Activated CD4-positive, alpha-beta T cell treated with anti-CD3 and anti-CD28 coated beads, Interleukin-2, amount 10 ng/mL, durations not matched to agents 7 days and 5 days (primary cell): ENCODE results near the gene NOL3. TPM values are rescaled to one million over a fixed set of nuclear protein-coding genes. Genes with fewer than 3 reads are reported as not detected.

ENCODE experiments used
- CTCF ChIA-PET: fragments of 350-600 bp; sonication (Branson Sonifier 250); formaldehyde crosslinking; loops from one replicate; lab custom pipeline; 2021; ENCODE audit warnings: antibody characterized with exemption; lab: Charles Lee
- POLR2A ChIA-PET: fragments of 350-600 bp; sonication (Branson Sonifier 250); formaldehyde crosslinking; loops from one replicate; lab custom pipeline; 2021; ENCODE audit warnings: antibody characterized with exemption; lab: Charles Lee
- DNase-seq: peaks from one replicate; pipeline ENCODE4 v3.0.0-alpha.2; 2020
- H3K27ac Mint-ChIP-seq: one replicate; pipeline ENCODE4 v1.8.0; 2021; ENCODE audit warnings: mild to moderate bottlenecking, moderate library complexity, mixed read lengths
- H3K27me3 Mint-ChIP-seq: one replicate; pipeline ENCODE4 v1.8.0; 2021; ENCODE audit warnings: mixed read lengths
- H3K36me3 Mint-ChIP-seq: one replicate; pipeline ENCODE4 v1.8.0; 2021; ENCODE audit warnings: low read depth, mixed read lengths
- H3K4me1 Mint-ChIP-seq: one replicate; pipeline ENCODE4 v1.8.0; 2021; ENCODE audit warnings: mixed read lengths
- H3K4me3 Mint-ChIP-seq: one replicate; pipeline ENCODE4 v1.8.0; 2021; ENCODE audit warnings: mild to moderate bottlenecking, moderate library complexity, mixed read lengths
- H3K9me3 Mint-ChIP-seq: one replicate; pipeline ENCODE4 v1.8.0; 2021; ENCODE audit warnings: mixed read lengths
- microRNA-seq: library from miRNA; unstranded; fragments of <30 nt; microRNA quantifications from one replicate; pipeline ENCODE4 v1.2.0, GENCODE V29; 2021; ENCODE audit warnings: borderline microRNAs expressed, borderline replicate concordance
- total RNA-seq, 2 experiments: library from RNA; stranded (reverse); gene quantifications; one replicate each; pipeline ENCODE4 v1.2.3, GENCODE V29; 2021

Gene NOL3
- total RNA-seq, 2 experiments from 2014 or later: 8.9 to 13.3 TPM

- ChIA-PET POLR2A (no interaction called here), CTCF (interaction anchor here (1.2 to 1.9 kb wide), 3 partner anchors 8 to 23 kb away, joined by 4 to 10 read pairs (median 7); no protein-coding TSS in a partner anchor)
- no peaks in the 10 kb centered on the region for H3K36me3 Mint-ChIP-seq
- H3K4me1 Mint-ChIP-seq: peaks cover 12% of the 10 kb centered on the region
- no peaks in the 10 kb centered on the region for H3K27me3 Mint-ChIP-seq
- no peaks in the 10 kb centered on the region for H3K9me3 Mint-ChIP-seq
- H3K27ac Mint-ChIP-seq: peak overlapping the region; percentile 43
- no peak for DNase-seq
- H3K4me3 Mint-ChIP-seq: no peak overlapping the region
Measured at GRCh38 chr16:67216612-67217490, 46.5 kb downstream of the NOL3 start.

- ChIA-PET CTCF (interaction anchor here (0.9 to 1.2 kb wide), 3 partner anchors 21 to 279 kb away, joined by 3 to 4 read pairs (median 3); no protein-coding TSS in a partner anchor), POLR2A (no interaction called here)
- H3K27me3 Mint-ChIP-seq: no peaks in the 10 kb centered on the region
- H3K4me1 Mint-ChIP-seq: peaks cover 51% of the 10 kb centered on the region
- peaks cover 8% of the 10 kb centered on the region for H3K36me3 Mint-ChIP-seq
- DNase-seq: no peak
- no peak overlapping the region for H3K4me3 Mint-ChIP-seq
- peak overlapping the region; percentile 66 for H3K27ac Mint-ChIP-seq
- H3K9me3 Mint-ChIP-seq: no peaks in the 10 kb centered on the region
Measured at GRCh38 chr16:67223992-67224391, 53.7 kb downstream of the NOL3 start.

Small RNA genes within 50 kb of the gene (microRNA-seq; reads per million reads assigned to microRNA genes)
- gene MIR328: 37.9 reads per million, percentile 61 among the genes with 10 or more reads in this experiment

Other genes with a start within 250 kb of the NOL3 start
- under 1 TPM; 0.20 to 0.23 TPM for gene RRAD, start 245.0 kb upstream of the NOL3 start, total RNA-seq
- gene CIAO2B, start 236.1 kb upstream of the NOL3 start, total RNA-seq: 100 to 1,000 TPM in 1 of 2 experiments, 10 to 100 TPM in 1; 95.2 to 112 TPM
- 10 to 100 TPM; 31.5 to 34.9 TPM for gene CES2, start 235.0 kb upstream of the NOL3 start, total RNA-seq
- 1 to 10 TPM; 5.9 to 6.4 TPM for gene CES3, start 209.3 kb upstream of the NOL3 start, total RNA-seq
- 10 to 100 TPM; 28.9 to 30.5 TPM for gene CES4A, start 181.9 kb upstream of the NOL3 start, total RNA-seq
- gene CBFB, start 141.4 kb upstream of the NOL3 start, total RNA-seq: 100 to 1,000 TPM; 218 to 222 TPM
- gene PHAF1, start 60.6 kb upstream of the NOL3 start, total RNA-seq: 10 to 100 TPM; 15.2 to 19.0 TPM
- 1 to 10 TPM; 7.1 to 7.2 TPM for gene B3GNT9, start 19.5 kb upstream of the NOL3 start, total RNA-seq
- gene TRADD, start 10.6 kb upstream of the NOL3 start, total RNA-seq: 10 to 100 TPM; 47.2 to 57.5 TPM
- gene FBXL8, start 10.6 kb upstream of the NOL3 start, total RNA-seq: 10 to 100 TPM; 35.7 to 46.6 TPM
- 10 to 100 TPM; 49.6 to 58.1 TPM for gene HSF4, start 5.8 kb upstream of the NOL3 start, total RNA-seq
- gene MATCAP1, start 13.4 kb downstream of the NOL3 start, total RNA-seq: 10 to 100 TPM; 47.5 to 51.4 TPM
- gene EXOC3L1, start 19.6 kb downstream of the NOL3 start, total RNA-seq: not detected
- gene E2F4, start 21.6 kb downstream of the NOL3 start, total RNA-seq: 100 to 1,000 TPM; 114 to 120 TPM
- 1 to 10 TPM; 6.2 to 6.3 TPM for gene ELMO3, start 28.6 kb downstream of the NOL3 start, total RNA-seq
- gene TMEM208, start 56.6 kb downstream of the NOL3 start, total RNA-seq: 10 to 100 TPM; 25.8 to 40.8 TPM
- gene FHOD1, start 76.9 kb downstream of the NOL3 start, total RNA-seq: 10 to 100 TPM; 59.2 to 62.0 TPM
- 1 to 10 TPM; 1.5 to 2.0 TPM for gene SLC9A5, start 78.4 kb downstream of the NOL3 start, total RNA-seq
- 10 to 100 TPM; 15.7 TPM for gene PLEKHG4, start 109.0 kb downstream of the NOL3 start, total RNA-seq
- not detected for gene KCTD19, start 156.2 kb downstream of the NOL3 start, total RNA-seq
- not detected for gene LRRC36, start 156.3 kb downstream of the NOL3 start, total RNA-seq
- gene TPPP3, start 223.0 kb downstream of the NOL3 start, total RNA-seq: not detected
- gene ZDHHC1, start 245.9 kb downstream of the NOL3 start, total RNA-seq: under 1 TPM; 0.22 to 0.29 TPM